HG03521 (cell line): ENCODE data around the gene EI24.
A peak's percentile ranks its signal among the peaks of the same experiment; 100 is the strongest.

Experiments used
- ATAC-seq: cut with Tn5 transposase; IDR thresholded peaks from one replicate; pipeline ENCODE4 v1.9.1; 2021; ENCODE audit warnings: mild to moderate bottlenecking, moderate library complexity; ENCODE audit not compliant: unreplicated experiment

EI24 gene

DNA sequence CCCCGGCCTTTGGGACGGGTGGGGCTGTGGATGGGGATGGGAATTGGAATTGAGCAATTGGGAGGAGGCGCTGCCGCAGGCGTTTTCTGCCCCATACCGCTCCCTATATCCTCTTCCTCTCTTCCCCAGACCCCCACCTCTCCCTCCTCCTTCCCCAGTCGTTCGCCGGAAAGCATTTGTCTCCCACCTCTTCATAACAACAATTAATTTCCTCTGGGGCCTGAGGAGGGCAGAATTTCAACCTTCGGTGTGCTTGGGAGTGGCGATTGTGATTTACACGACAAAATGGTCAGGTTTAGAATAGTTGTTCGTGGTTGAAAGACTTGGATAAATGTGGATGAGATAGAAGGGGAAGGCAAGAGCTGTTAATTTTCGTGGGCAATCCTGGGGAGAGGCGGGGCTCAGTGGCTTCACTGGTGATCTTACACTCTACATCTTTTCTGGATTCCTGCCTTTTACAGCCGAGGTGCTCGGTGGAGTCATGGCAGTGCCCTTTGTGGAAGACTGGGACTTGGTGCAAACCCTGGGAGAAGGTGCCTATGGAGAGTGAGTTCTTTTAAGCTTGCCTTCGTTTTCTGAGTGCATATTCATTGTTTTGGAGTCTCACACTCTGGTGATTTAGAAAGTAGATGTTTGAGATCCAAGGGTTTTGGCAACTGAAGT is 57.1 kb downstream of the EI24 start:
- ATAC-seq, result peak; percentile 31

GRCh38 chr11:125627236-125627910 is 58.1 kb downstream of the EI24 start:
- ATAC-seq, result no peak
